Neural cell (in vitro differentiated cells): Measurements from ENCODE around the gene LLPH. TPM values are rescaled to one million over a fixed set of nuclear protein-coding genes. Genes with fewer than 3 reads are reported as not detected.

Source experiments
- polyA plus RNA-seq: library from polyadenylated mRNA; depleted of rRNA; stranded (reverse); fragments of >200 nt; gene quantifications from 2 replicates; pipeline ENCODE4 v1.2.3, GENCODE V29; 2014

Gene LLPH
- polyA plus RNA-seq, 1 donor from 2014 or later = 4.6 TPM

Other genes with a start within 250 kb of the LLPH start
- gene TMBIM4, start 39.2 kb upstream of the LLPH start, polyA plus RNA-seq = 24.5 and 45.7 TPM in 2 replicates
- 0.31 and 0.70 TPM in 2 replicates for gene IRAK3, start 58.5 kb upstream of the LLPH start, polyA plus RNA-seq
- 1.8 and 2.6 TPM in 2 replicates for gene HELB, start 171.7 kb upstream of the LLPH start, polyA plus RNA-seq